Stimulated activated CD8-positive, alpha-beta memory T cell treated with anti-CD3 and anti-CD28 coated beads, Interleukin-4, amount 100 ng/mL, for 48 hours (primary cell): Measurements from ENCODE around the gene PAX5.

Source experiments
- DNase-seq: peaks from one replicate; pipeline ENCODE4 v3.0.0-alpha.2; 2020

PAX5 gene

GRCh38 chr9:36823934-36824333 is 210.1 kb downstream of the PAX5 start:
- no peak for DNase-seq

DNA sequence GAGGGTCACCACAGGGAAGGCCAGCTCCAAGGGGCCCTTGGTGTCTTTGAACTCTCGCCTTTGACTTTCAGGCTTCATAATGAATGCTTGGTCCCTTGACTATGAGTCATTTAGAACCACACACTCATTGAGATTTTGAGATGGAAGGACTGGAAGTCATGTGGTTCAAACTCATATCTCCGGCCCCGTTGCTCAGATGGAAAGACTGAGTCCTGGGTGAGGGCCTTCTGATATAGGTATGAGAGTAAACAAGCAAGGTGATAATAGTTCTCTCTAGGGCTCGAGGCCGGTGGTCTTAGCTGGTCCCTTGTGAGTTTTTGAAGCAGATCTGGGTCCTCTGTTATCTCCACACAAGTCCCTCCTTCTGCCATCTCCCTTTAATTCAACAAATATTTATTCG is 210.6 kb downstream of the PAX5 start:
- no peak for DNase-seq

DNA sequence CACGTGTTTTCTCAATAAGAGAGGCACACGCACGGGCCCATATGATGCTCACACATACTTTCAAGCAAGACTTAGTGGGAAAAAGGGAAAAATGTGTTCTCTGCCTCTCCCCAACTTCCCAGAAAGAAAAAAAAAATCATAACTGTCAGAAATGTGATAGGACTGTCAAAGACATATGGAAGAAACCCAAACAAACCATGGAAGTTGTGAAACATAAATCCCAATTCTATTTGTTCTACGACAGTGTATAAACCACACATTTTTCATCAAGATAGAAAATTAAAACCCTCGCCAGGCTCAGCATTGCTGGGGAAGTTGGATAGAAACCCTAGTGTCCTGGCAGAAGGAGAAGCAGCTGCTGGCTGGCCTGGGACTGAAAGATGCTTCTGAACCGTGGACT is 211.9 kb downstream of the PAX5 start:
- no peak for DNase-seq

DNA sequence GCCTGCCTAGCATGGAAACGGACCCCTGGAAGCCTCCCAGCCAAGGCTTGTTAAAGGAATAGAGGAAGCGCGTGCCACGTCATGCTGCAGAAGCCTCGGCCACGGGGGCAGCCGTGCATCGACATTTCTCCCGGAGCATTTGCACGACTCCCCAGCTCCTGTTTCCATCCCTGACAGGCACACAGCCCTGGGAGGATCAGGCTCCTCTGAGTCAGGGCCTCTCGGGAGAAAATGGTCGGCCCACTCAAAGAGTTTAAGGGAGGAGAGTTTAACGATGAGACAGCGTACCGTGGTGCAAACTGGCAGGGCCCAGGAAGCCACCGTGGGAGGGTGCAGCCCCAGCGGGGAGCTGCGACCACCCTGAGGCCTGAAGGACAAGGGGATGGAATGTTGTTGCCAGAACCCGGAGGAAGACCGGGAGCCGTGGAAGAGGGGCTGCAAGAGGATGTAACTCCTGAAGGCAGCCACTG is 213.6 kb downstream of the PAX5 start:
- DNase-seq: no peak

DNA sequence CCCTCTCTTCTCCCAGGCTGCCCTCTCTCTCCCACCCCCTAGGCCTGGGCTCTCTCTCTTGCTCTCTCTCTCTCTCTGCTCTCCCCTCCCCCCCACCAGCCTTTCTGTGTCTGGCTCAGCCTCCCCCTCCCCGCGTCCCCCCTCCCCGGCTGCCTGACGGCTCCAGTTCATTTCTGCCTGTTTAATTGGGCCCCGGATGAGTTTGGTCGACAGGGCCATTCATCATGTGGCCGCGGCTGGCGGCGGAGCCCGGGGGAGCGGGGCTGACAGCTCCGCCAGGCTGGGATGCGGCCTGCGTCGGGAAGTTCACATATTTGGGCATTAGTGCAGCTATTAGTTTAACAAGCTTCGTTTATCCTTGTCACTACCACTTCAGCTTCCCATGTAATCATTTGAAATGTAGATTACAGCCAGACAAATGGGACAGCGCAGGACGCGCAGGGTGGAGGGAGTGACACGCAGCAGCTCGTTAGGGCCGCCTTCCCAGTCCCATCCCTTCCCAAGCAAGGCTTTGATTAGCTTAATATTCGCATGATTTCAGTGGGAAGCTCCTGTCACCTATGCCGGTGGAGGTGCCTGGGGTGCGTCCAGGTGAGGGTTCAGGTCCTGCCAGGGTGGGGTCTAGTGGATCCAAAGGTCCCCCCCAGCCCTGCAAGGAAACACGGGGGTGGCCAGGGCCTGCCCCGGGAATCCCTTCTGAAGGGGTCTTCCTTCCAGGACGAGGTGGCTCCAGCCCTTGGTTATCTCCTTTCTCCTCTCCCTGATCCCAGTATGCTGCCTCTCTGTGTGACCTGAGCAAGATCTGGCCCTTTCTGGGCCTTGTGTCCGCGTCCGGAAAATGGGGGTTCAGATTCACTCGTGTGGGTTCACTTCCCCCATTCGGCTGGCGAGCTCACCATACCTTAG is 214.8 kb downstream of the PAX5 start:
- DNase-seq: no peak

- no peak for DNase-seq
Measured at GRCh38 chr9:36818242-36818938, 215.7 kb downstream of the PAX5 start.

GRCh38 chr9:36817160-36817834 is 216.8 kb downstream of the PAX5 start:
- no peak for DNase-seq

GRCh38 chr9:36816371-36816770 is 217.7 kb downstream of the PAX5 start:
- no peak for DNase-seq

GRCh38 chr9:36815566-36816348 is 218.3 kb downstream of the PAX5 start:
- DNase-seq: no peak

DNA sequence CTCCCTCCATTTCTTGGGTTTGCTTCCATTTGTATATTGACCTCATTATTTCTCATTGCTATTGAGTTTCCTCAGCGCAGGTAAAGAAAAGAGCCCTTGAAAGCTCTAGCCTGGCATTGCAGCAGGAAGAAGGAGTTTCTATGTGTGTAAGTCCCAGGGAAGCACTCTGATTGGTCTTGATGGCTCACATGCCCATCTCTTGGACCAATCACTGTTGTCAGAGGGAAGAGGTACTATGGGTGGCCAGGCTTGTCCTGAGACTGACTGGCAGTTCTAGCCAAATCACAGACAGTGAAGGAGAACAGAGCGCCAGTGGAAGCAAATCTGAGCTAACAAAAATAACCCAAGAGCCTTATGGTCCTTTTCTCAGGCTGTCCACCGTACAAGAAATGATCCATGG is 219.0 kb downstream of the PAX5 start:
- no peak for DNase-seq

DNA sequence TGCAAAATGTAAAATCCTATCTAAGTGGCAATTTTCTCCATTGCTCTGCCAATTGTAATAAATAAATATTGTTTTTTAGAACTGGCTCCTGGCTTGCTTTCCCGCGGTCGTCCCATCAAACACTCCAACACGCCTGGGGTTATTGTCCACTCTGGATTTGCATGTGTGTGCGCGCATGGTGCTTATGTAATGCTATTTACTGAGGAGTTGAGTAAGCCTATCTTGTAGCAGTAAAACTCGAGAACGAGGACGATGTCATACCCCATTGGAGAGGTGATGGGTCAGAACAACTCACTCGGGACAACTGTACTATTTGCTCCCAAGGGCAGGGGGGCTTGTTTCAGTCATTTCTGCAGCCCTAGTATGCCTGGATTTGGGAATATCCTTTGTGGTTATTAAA is 220.9 kb downstream of the PAX5 start:
- DNase-seq: no peak

DNA sequence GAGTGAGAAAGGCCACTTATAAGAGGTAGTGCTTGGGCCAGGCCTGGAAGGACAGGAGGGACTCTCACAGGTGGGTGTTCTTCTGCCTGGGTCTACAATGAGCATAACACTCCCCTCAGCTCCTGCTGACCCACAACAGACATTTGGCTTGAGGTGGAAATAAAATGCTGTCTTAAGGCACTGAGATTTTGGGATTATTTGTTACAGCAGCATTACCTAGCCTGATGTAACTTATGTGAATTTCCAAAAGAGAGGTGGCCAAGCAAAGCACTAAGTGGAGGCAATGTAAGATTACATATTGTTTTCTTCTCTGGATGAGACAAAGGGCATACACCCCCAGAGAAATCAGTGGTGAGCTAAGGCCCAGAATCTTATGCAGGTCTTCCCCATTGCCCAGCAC is 221.5 kb downstream of the PAX5 start:
- DNase-seq: no peak

DNA sequence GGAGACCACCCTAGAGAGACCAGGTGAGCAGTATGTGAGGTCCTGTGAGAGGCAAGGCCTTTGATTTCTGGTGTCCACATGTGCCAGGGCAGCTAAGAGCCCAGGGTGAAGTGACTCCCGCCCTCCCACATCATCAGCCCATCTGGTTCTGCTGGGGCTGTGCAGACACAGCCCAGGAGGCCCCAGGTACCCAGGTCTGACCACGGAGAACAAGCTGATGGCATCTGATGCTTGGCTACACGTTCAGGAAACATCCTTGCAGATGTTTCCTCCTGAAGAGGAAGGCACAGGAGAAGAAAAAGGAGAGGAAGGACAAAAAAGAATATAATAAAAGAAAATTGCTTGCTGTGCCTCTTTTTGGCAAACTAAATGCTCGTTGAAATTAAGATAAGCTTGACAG is 225.8 kb downstream of the PAX5 start:
- no peak for DNase-seq

GRCh38 chr9:36803961-36804360 is 230.1 kb downstream of the PAX5 start:
- DNase-seq: no peak

GRCh38 chr9:36802201-36802920 is 231.7 kb downstream of the PAX5 start:
- no peak for DNase-seq

DNA sequence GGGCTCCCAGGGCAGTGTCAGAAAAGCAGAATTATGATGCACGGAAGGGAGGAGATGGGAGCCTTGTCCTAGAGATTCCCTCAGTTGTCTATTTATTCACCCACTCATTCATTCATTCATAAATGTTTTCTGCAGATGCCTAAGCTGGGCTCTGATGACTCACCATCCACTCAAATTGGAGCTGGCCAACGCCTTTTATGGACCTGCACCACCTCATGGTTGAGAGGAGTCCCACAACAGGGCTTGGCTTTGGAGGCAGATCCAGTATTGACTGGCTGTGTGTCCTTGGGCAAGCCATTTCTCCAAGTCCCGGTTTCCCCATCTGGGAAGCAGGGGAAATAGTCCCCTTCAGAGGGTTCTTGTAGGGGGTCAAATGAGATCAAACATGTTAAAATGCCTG is 233.6 kb downstream of the PAX5 start:
- no peak for DNase-seq

GRCh38 chr9:36798350-36799065 is 235.6 kb downstream of the PAX5 start:
- DNase-seq: no peak

- no peak for DNase-seq
Measured at GRCh38 chr9:36797471-36798220, 236.4 kb downstream of the PAX5 start.

- no peak for DNase-seq
Measured at GRCh38 chr9:36796671-36797419, 237.2 kb downstream of the PAX5 start.

DNA sequence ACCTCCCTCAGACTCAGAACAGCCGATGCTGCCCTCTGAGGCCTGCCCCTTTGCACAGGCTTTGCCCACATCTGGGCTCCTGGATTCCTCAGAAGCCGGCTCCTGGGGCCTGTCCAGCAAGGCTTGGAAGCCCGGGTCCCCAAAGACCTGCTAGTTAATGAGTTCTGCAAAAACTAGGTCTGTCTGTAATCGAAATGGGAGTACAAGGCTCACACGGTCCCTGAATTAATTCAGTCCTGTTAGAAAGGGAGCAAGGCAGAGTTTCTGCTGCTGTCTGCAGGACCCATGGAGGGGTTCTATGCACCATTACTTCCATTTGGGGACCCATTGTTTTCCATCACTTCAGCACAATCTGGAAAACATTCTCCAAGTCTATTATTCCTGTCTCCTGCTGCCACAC is 239.6 kb downstream of the PAX5 start:
- DNase-seq: no peak
